ENCODE results near the gene TEX30.

TEX30 gene

DNA sequence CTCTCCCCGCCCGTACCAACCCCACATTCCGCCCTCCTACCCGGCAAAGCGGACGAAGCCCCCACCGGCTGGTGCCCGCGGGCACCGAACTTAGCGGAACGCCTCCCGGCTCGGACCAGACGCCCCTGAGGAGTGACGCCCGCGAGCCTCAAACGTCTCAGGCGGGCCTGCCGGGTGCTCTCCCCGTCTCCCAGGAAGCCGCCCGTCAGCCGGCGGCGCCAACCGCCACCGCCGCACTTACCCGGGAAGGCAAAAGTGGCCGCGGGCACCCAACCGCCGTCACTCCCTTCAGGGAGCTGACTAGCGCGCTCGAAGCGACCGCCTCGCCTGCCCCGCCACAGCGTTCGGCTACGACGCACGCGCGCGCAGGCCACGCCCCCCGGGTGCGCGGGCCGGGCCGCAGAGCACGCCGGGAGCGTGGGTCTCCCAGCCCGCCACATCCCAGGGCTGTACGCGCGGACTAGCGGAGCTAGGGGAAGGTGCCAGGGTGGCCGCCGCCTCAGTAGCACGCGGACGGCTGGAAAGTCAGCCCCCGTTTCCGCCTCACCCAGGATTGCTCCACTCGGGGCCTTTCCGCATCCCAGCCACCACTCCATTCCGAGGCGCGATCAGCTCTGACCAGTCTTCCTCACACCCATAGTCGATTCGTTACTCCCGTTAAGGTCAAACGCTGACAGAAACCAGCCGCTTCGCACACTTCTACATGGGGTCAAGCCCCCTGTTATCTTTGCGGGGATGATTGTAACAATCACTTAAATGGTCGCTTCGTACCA lies at the start of gene TEX30:
TEX30 (minus strand) TSS at position 346 of the 773 bp plus-strand sequence. CDS start 3,760 bp downstream, outside the sequence.
- H3K27me3 Mint-ChIP-seq, result no peaks in the 10 kb centered on the region
- peak within 1 kb of the TSS; percentile 97 for H3K27ac Mint-ChIP-seq
- peaks cover 47% of the 10 kb centered on the region for H3K4me1 Mint-ChIP-seq (ENCODE audit: low read depth)
- H3K9me3 Mint-ChIP-seq (ENCODE audit: low read depth), result no peaks in the 10 kb centered on the region
- H3K4me3 Mint-ChIP-seq, result peak within 1 kb of the TSS; percentile 90
- no peaks in the 10 kb centered on the region for H3K36me3 Mint-ChIP-seq

DNA sequence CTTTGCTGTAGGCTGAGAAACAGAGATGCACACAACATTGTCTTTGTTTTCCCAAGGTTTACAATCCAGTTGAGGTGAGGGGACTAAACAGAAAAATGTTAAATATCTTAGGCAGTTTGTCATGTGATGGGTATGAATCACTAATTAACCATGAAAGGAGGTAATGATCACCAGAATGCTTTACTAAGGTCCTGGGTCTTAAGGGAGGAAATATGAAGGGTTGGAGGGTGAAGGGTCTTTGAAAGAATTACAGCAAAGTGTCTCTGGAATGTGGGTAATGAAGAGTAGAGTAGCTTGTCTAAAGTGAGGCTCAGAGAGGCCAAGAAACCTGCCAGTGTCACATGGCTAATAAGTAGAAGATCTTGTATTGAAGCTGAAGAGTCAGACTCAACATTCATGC lies 44.3 kb upstream of the TEX30 start:
- Mint-ChIP-seq H3K27ac (no peak overlapping the region), H3K4me3 (no peak overlapping the region), H3K36me3 (peaks cover 27% of the 10 kb centered on the region), H3K27me3 (no peaks in the 10 kb centered on the region), H3K4me1 (ENCODE audit: low read depth) (peaks cover 12% of the 10 kb centered on the region), H3K9me3 (ENCODE audit: low read depth) (no peaks in the 10 kb centered on the region)

DNA sequence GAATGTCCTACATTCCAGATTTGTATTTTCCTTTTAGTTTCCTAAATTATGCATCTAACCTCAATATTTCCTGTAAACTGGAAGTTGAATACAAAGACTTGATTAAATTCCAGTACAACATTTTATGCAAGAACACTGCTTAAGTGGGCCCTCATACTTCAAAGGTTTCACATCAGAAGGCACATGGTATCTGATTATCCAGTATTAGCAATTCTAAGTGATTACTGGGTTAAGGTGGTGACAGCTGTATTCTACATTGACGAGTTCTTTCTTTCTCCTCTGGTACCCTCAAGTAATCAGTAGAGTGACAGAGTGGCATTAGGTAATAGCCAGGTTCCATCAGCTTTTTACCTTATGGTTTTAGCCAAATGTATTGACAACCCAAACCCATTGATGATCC lies 43.7 kb upstream of the TEX30 start:
- Mint-ChIP-seq H3K27ac (no peak overlapping the region), H3K4me3 (no peak overlapping the region), H3K4me1 (ENCODE audit: low read depth) (peaks cover 17% of the 10 kb centered on the region), H3K27me3 (no peaks in the 10 kb centered on the region), H3K36me3 (peaks cover 21% of the 10 kb centered on the region), H3K9me3 (ENCODE audit: low read depth) (peaks cover under 1% of the 10 kb centered on the region)

DNA sequence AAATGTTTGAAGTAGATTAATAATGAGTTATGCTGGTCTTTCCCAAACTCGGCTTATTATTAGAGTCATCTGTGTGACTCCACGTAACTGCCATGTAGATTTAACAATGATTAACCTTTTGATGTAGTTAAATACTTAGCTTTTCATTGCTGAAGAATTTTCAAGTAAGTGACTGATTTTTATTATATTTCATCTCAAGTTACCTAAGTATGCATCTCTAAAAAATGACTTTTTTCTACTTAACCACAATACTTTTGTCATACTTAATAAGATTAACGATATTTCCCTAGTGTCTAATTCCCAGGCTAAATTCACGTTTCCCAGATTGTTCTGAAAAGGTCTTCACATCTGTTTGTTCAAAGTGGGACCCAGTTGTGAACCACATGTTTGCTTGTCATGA lies 43.1 kb upstream of the TEX30 start:
- Mint-ChIP-seq H3K36me3 (peaks cover 21% of the 10 kb centered on the region), H3K9me3 (ENCODE audit: low read depth) (peaks cover 5% of the 10 kb centered on the region), H3K27ac (no peak overlapping the region), H3K27me3 (no peaks in the 10 kb centered on the region), H3K4me3 (no peak overlapping the region), H3K4me1 (ENCODE audit: low read depth) (peaks cover 22% of the 10 kb centered on the region)

DNA sequence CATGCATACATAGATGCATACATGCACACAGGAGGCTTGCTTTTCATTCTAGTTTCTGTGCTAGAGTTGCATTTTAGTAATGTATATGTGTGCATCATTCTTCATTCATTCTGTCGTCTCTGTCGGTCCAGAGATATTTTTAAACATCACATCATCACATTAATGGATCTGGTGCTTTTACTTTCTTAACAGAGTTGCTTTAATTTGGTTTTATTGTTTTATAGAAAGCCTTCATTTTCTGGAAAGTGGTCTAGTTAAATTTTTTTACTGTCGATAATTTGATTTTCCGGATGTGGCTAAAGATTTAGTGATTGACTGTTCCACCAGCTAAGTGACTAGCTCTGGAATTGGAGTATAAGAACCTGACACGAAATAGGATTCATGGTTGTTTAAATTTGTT lies 42.2 kb upstream of the TEX30 start:
- peaks cover 5% of the 10 kb centered on the region for H3K9me3 Mint-ChIP-seq (ENCODE audit: low read depth)
- no peak overlapping the region for H3K27ac Mint-ChIP-seq
- H3K4me3 Mint-ChIP-seq, result no peak overlapping the region
- peaks cover 22% of the 10 kb centered on the region for H3K36me3 Mint-ChIP-seq
- no peaks in the 10 kb centered on the region for H3K27me3 Mint-ChIP-seq
- peaks cover 22% of the 10 kb centered on the region for H3K4me1 Mint-ChIP-seq (ENCODE audit: low read depth)

DNA sequence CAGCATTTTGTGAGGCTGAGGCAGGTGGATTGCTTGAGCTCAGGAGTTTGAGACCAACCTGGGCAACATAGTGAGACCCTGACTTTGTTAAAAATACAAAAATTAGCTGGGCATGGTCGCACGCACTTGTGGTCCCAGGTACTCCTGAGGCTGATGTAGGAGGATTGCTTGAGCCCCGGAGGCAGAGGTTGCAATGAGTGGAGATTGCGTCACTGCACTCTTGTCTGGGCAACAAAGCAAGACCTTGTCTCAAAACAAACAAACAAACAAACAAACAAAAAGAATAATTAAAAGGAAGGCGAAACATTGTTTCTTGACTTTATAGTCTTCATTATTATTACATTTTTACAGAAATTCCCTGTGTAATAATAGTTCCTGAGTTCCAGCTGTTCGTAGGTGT lies 41.2 kb upstream of the TEX30 start:
- H3K27ac Mint-ChIP-seq, result no peak overlapping the region
- no peak overlapping the region for H3K4me3 Mint-ChIP-seq
- H3K9me3 Mint-ChIP-seq (ENCODE audit: low read depth), result peaks cover 5% of the 10 kb centered on the region
- H3K4me1 Mint-ChIP-seq (ENCODE audit: low read depth), result peaks cover 23% of the 10 kb centered on the region
- H3K36me3 Mint-ChIP-seq, result peaks cover 27% of the 10 kb centered on the region
- no peaks in the 10 kb centered on the region for H3K27me3 Mint-ChIP-seq

DNA sequence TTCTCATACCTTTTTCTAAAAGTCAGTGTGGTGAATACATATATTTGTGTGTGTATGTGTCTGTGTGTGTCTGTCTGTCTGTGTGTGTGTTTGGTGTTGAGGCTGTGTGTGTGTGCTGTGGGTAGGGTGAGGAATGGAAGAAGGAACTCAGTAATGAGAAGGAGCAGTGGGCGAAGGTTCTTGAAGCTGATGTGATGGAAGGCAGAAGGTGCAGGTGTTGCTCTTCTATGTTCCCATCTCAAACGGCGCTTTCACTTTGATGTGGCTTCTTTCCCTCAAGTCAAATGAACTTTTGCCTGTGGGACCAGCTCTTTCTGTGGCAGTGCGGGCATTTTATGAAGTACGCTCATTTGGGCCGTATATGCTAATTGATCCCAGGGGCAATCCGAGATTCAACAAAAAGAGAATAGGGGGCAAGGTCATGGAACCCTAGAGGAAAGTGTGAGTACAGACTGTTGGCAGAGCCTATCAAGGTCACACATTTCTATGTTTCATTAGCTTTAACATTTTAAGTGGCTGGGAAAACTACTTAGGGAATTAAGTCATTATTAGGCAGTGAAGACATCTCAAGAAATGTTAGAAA lies 40.5 kb upstream of the TEX30 start:
- H3K27ac Mint-ChIP-seq, result no peak overlapping the region
- H3K9me3 Mint-ChIP-seq (ENCODE audit: low read depth), result peaks cover 5% of the 10 kb centered on the region
- H3K27me3 Mint-ChIP-seq, result no peaks in the 10 kb centered on the region
- H3K4me3 Mint-ChIP-seq, result no peak overlapping the region
- H3K4me1 Mint-ChIP-seq (ENCODE audit: low read depth), result peaks cover 23% of the 10 kb centered on the region
- H3K36me3 Mint-ChIP-seq, result peaks cover 24% of the 10 kb centered on the region

DNA sequence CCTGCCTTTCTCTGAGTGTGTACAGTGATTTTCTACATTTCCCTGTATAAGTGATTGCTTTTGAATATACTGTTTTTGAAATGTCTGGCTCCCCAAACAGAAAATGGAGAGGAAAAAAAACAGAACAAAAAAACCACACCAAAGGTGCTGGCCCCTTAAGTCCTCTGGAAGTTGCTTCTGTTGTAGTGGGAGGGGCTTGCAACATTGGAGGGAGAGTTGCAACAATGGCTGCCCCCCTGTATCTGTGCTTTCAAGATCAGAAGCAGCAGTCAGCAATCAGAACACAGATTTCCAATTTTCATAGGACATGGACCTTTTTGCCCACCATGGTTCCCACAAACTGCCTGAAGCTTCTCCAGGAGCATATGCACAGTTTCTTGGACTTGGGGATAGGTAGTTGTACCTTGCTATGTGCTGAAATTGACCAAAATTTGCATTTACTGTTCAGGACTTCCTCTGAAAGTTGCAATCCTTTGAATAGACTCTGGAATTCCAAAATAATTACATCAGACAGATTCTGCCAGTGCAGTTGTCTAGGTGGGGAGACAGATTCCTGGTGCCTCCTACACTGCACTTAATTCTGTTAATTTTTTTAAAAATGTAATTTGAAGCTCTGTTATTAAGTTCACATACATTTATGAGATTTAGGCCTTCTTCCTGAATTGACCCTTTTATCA lies 39.2 kb upstream of the TEX30 start:
- H3K4me1 Mint-ChIP-seq (ENCODE audit: low read depth), result peaks cover 29% of the 10 kb centered on the region
- no peaks in the 10 kb centered on the region for H3K27me3 Mint-ChIP-seq
- no peak overlapping the region for H3K27ac Mint-ChIP-seq
- H3K36me3 Mint-ChIP-seq, result peaks cover 20% of the 10 kb centered on the region
- H3K9me3 Mint-ChIP-seq (ENCODE audit: low read depth), result peaks cover 5% of the 10 kb centered on the region
- H3K4me3 Mint-ChIP-seq, result no peak overlapping the region

DNA sequence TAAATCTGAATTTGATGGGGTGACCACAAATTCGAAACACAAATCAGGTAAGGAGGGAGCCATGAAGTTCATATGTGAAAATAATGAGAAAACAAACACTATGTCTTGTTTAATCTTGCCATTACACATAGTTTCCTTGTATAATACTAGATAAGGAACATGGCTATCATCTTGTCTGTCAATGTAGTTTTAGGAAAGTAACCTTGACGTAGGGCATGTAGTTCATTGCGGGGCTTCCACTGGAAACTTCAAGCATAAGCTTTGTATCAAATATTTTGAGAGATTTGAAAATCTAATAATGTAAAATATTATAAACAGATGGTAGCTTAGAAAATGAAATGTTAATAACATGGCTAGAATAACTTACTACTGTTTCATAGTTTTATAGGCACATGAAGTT lies 34.1 kb upstream of the TEX30 start:
- peaks cover 16% of the 10 kb centered on the region for H3K36me3 Mint-ChIP-seq
- peaks cover 25% of the 10 kb centered on the region for H3K4me1 Mint-ChIP-seq (ENCODE audit: low read depth)
- H3K27ac Mint-ChIP-seq, result no peak overlapping the region
- no peak overlapping the region for H3K4me3 Mint-ChIP-seq
- H3K9me3 Mint-ChIP-seq (ENCODE audit: low read depth), result peaks cover 5% of the 10 kb centered on the region
- no peaks in the 10 kb centered on the region for H3K27me3 Mint-ChIP-seq

DNA sequence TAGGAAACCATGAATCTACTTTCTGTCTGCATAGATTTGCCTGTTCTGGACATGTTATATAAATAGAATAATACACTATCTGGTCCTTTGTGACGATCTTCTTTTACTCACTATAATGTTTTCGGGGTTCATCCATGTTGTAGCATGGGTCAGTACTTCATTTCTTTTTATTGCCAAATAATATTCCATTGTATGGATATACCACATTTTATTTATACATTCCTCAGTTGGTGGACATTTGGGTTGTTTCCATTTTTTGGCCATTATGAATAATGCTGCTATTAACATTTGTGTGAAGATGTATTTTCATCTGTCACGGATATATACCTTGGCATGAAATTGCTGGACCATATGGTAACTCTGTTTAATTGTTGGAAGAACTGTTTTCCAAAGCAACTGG lies 32.1 kb upstream of the TEX30 start:
- Mint-ChIP-seq H3K36me3 (peaks cover 11% of the 10 kb centered on the region), H3K4me1 (ENCODE audit: low read depth) (peaks cover 30% of the 10 kb centered on the region), H3K9me3 (ENCODE audit: low read depth) (no peaks in the 10 kb centered on the region), H3K4me3 (no peak overlapping the region), H3K27ac (no peak overlapping the region), H3K27me3 (no peaks in the 10 kb centered on the region)

DNA sequence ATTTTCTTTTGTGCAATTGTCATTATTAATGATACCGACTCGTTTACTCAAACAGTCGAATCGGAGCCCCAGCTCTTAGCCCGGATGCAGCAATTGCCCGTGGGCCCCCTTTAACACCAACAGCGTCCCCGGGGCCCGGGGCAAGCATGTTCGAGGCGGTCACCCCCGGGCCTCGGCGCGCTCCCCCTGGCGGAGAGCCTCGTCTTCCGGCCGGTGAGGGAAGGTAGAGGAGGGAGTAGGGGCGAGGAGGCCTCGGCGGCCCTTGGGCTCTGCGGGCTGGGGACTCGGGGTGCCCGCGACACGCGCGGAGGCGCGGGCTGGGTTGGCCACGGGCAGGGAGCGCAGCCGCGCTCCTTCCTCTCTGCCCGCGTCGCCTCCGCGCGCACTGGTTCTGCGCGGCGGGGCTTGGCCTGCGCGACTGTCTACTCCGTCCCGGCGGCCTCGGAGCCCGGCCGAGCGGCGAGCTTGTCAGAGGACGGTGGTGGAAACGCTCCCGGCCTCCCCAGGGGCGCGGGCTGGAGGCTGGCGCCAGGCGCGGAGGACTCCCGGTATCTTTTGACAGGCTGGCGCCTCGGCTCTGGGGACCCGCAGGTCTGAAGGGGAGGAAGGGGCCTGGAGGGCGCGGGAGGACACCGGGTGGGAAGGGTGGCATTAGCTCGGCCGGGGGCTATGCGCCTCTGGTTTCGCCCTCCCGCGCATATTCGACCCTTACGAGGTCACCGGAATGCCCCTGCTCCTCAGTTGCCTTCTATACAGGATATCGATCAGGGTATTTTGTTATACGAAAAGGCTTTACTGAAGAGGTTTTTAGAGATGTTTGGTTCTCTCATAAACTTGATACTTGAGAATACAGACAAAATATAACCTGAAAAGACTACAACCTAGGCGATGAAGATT lies 26.8 kb upstream of the TEX30 start:
- peak overlapping the region; percentile 88 for H3K4me3 Mint-ChIP-seq
- H3K36me3 Mint-ChIP-seq, result peaks cover 3% of the 10 kb centered on the region
- peaks cover 28% of the 10 kb centered on the region for H3K4me1 Mint-ChIP-seq (ENCODE audit: low read depth)
- H3K9me3 Mint-ChIP-seq (ENCODE audit: low read depth), result no peaks in the 10 kb centered on the region
- no peaks in the 10 kb centered on the region for H3K27me3 Mint-ChIP-seq
- peak overlapping the region; percentile 83 for H3K27ac Mint-ChIP-seq

DNA sequence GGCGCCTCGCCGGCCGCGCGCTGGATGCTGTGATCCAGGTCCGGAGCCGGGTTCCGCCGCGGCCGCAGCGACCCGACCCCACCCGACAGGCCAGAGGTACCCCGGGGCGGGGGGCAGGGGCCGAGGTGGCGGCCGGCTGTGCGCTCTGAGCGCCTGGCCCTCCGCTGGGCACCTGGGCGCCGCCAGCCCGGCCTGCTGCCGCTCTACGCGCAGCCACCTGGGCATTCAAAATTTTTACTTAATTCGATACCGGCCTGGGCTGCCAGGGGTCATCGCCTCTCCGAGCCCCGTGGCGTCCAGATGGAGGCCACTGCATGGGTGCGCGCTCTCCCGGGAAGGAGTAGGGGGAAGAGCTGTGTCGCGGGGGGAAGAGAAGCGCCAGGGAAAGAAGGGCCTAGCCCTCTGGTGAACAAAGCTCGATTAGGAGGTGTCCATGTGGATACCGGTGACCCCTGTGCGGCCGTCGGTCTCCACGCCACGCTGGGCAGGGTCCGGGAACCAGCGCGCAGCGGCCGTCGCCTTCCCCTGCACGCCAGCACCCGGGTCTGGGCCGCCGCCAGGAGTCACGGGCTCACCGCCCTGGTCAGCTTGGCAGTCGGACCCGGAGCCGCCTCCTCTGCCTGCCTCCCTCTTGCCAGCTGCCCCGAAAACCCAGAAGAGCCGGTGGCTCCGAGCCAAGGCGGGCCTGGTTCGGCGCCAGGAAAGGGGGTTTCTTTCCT lies 26.0 kb upstream of the TEX30 start:
- no peaks in the 10 kb centered on the region for H3K9me3 Mint-ChIP-seq (ENCODE audit: low read depth)
- H3K4me1 Mint-ChIP-seq (ENCODE audit: low read depth), result peaks cover 28% of the 10 kb centered on the region
- no peaks in the 10 kb centered on the region for H3K27me3 Mint-ChIP-seq
- H3K4me3 Mint-ChIP-seq, result peak overlapping the region; percentile 94
- peak overlapping the region; percentile 83 for H3K27ac Mint-ChIP-seq
- H3K36me3 Mint-ChIP-seq, result peaks cover 3% of the 10 kb centered on the region

DNA sequence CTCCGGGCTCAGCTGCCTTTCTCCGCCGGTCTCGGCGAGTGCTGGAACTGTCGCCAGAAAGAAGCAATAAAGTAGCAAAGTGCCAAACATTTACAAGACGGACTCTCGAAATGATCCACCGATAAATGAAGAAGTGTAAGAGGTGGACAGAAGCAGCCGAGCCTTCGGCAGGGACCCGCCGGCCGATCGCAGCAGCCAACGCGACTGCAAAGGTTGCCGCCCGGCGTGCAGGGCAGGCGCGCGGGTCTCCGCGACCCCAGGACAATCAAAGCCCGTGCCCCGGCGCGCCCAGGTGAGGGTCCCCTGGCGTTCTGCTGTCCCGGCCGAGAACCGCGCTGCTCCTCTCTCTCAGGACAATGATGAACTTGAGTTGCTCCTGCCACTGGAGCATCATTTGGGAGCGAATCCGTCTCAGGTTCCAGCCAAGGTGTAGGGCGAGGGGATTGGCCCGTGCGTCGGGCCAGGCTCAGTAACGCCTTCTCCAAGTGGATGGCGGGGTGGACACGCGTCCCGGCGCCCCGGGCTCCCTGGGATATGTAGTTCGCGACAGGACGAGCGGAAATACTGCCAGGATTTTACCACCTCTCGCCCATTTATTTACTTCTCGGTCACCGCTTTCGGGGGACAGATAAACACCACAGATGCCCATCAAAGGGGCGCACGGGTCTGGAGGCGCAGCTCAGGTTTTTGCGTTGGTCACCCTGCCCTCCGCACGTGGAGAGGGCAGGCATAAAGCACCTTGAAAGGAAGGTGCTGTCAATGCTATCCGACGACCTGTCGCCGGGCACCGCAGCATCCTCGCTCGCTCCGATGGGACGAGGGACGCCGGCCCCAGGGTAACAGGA lies 25.2 kb upstream of the TEX30 start, which contains the start of the genes BIVM and POGLUT2:
BIVM (plus strand) TSS at position 539 of the 845 bp plus-strand sequence. CDS start 8,149 bp downstream, outside the sequence.
POGLUT2 (minus strand) TSS at position 396 of the 845 bp plus-strand sequence; CDS start at position 90, 306 bp downstream.
- no peaks in the 10 kb centered on the region for H3K27me3 Mint-ChIP-seq
- H3K4me1 Mint-ChIP-seq (ENCODE audit: low read depth), result peaks cover 26% of the 10 kb centered on the region
- no peaks in the 10 kb centered on the region for H3K9me3 Mint-ChIP-seq (ENCODE audit: low read depth)
- peak within 1 kb of the TSS; percentile 94 for H3K4me3 Mint-ChIP-seq
- H3K36me3 Mint-ChIP-seq, result peaks cover 3% of the 10 kb centered on the region
- peak within 1 kb of the TSS; percentile 86 for H3K27ac Mint-ChIP-seq

All from activated naive CD8-positive, alpha-beta T cell (primary cell).